ENCODE measurements around the gene LIMK2.
A peak's percentile ranks its signal among the peaks of the same experiment; 100 is the strongest.
"Not testable (repeated sequence)": the region's sequence is repeated elsewhere in the genome, so short reads cannot be mapped to it uniquely, and the experiment has no call there.

The LIMK2 gene

DNA sequence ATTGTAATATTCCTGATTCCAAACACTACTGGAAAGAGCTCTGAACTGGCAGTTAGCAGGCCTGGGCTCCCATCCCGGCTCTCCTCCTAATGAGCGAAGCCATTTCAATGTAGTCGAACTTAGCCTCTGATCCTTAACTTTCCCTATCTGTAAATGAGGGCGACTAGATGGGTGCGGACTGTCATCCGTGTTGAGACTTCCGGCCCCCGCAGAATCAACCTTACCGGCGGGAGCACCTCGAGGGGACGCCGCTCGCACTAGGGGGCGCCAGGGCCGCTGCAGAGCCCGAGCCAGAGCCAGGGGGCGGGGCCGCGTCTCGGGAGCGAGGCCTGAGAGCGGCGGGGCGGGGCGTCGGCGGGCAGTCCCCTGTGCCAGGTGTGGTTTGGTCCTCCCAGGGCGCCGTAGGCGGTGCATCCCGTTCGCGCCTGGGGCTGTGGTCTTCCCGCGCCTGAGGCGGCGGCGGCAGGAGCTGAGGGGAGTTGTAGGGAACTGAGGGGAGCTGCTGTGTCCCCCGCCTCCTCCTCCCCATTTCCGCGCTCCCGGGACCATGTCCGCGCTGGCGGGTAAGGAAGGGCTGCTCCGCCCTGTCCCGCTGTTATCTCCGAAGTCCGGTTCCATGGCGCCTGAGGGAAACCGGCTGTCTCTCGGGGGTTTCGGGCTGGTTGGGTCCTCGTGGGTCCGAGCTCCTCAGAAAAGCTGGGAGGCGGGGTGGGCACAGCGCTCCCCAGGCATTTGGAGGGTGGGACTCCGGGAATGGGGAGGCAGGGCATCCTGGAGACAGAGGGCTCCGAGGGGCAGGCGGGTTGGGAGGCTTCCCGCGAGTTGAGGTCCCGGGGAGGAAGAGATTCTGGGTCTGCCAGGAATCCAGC is at the start of gene LIMK2:
LIMK2 (plus strand) TSS at position 437 of the 869 bp plus-strand sequence; CDS start at position 548, 111 bp downstream.
- in situ Hi-C loops (cut with MboI; ENCODE audit: low pct_unique_long_range_greater_than_20kb, low sequenced_read_pairs): no loop called here

DNA sequence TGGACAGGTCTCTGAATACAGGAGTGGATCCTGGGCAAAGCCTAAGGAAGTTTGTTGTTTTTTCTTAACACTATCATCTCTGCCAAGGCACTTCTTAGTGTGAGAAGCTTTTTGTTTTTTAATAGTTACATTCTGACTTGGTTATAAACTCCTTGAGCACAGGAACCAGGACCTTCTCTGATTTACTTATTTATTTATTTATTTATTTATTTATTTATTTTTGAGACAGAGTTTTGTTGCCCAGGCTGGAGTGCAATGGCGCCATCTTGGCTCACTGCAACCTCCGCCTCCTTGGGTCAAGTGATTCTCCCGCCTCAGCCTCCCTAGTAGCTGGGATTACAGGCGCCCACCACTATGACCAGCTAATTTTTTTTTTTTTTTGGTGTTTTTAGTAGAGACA is 41.1 kb upstream of the LIMK2 start:
- no peak for DNase-seq
- in situ Hi-C loops (cut with MboI; ENCODE audit: low pct_unique_long_range_greater_than_20kb, low sequenced_read_pairs): no loop called here

More for the DNA sequence above, at the start of gene LIMK2:
- DNase-seq: peak; percentile 88

DNA sequence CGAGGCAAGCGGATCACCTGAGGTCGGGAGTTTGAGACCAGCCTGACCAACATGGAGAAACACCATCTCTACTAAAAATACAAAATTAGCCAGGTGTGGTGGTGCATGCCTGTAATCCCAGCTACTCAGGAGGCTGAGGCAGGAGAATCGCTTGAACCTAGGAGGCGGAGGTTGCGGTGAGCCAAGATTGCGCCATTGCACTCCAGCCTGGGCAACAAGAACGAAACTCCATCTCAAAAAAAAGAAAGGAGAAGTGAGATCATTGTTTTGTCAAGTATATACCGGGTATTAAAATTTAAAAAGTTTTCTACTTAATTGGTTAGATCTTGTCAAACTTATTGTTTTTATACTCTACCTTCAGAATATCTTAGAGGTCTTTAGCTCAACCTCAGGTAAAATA is 40.4 kb upstream of the LIMK2 start:
- DNase-seq; in situ Hi-C loops (cut with MboI; ENCODE audit: low pct_unique_long_range_greater_than_20kb, low sequenced_read_pairs): not testable (repeated sequence)

DNA sequence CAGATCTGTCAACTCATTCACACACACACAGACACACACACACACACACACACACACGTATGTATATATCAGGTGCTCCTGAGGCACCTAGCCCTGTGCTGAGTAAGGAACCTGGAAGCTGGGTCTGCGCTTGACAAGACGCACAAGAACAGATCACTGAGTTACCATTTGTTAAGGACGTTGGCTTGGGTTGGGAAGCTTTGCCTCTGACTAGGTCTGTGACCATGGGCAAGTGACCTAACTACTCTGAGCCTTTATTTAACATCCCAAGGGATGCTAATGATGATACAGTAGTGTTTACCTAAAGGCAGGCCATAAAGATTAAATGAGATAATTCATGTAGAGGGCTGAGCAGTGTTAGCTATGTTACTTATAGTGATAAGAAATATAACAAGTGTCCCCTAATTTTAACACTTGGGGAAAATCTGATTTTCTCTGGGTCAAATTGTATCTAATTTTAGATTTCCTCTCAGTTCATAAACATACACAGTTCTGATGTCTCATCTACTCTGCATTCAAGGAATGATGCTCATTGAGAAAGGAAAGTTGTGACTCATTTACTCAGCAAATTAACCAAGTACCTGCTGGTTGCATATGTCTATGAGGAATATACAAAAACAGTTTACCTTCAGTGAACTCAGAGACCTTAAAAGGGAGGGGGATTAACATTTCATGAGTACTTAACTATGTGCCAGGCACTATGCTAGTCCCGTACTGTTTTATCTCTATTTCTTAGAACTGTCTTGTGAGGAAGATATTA is 38.5 kb upstream of the LIMK2 start:
- DNase-seq: no peak
- in situ Hi-C loops (cut with MboI; ENCODE audit: low pct_unique_long_range_greater_than_20kb, low sequenced_read_pairs): no loop called here

DNA sequence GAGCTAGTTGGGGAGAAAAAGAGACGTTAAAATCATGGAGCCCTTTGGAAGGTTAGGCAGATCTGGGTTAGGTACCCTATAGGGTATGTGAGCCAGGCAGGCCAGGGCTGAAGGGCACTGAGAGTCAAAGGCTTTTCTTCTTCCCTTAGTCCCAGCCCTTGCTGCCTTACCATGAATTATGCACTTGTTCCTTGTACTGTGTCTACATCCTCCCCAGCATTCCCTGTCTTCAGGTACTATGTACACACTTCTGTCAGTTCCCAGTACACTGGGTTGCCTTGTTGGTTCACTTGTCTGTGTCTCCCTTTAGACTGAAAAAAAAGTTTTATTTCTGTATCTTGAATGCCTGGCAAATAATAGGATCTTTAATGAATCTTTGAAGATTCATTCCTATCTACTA is 35.2 kb upstream of the LIMK2 start:
- in situ Hi-C loops (cut with MboI; ENCODE audit: low pct_unique_long_range_greater_than_20kb, low sequenced_read_pairs): no loop called here
- DNase-seq: no peak

DNA sequence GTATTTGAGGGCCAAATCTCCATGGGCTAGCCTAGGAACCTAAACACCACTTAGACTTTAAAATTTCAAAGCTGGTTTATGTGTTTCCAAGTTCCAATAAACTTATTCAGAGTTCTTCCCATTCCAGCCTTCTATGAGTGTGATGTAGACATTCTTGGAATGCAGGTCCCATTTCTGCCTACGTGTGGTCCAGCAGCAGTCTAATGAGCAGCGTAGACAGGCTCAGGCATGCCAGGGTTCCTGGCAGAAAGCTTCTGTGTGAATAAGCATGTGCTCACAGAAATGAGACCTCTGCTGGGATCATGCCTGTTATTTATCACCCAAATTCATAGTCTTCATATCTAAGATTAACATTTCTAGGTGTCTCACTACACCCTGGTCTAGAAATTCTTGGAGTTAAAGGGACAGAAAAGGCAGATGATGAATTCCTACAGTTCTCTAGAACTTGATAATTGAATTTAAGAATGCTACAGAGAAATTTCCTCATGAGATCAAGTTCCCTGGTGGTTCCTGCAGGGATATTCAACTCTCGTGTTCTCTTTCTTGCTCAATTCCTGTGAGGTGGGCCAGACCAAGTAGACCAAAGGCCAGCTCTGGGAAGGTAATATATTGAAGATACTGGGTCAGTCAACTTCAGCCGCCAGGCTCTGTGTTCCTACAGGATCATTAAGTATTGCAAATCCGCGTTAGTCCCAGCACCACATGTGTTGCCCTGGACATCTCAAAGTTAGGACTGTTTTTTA is 34.5 kb upstream of the LIMK2 start:
- no peak for DNase-seq
- in situ Hi-C loops (cut with MboI; ENCODE audit: low pct_unique_long_range_greater_than_20kb, low sequenced_read_pairs): no loop called here

DNA sequence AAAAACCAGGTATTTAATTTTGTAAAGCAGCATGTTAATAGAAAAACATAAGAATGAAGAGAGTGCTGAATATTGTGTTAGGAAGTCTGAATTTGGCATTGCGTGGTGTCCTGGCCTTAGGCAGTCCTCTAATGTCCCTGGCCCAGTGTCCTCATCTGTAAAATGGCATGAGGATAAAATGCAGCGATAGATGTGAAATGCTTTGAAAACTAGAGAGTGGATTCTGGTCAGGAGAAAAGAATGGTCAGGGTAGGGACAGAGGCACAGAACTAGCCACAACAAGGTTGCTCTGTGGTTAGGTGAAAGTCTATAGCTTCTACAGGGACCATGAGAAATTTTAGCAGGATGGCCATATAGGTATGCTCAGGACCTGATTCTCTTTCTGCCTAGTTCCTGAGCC is 33.2 kb upstream of the LIMK2 start:
- DNase-seq: no peak
- in situ Hi-C loops (cut with MboI; ENCODE audit: low pct_unique_long_range_greater_than_20kb, low sequenced_read_pairs): no loop called here

DNA sequence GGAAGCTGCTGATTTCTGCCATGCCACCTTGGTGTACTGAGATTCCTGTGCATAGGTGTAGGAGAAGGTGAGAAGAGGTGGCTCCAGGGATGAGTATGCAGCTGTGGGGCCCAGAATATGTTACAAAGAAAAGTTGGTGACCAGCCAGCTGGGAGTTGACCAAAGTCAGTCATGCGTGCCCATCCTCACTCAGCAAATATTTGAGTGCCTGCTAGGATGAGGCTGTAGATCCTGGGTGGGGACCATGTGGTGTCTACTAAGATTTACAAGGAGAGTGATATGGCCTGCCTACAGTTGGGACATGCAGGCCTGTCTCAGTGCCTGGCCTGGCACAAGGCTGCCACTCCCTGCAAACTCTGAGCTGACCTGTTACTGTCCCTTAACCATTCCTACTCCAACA is 32.8 kb upstream of the LIMK2 start:
- no peak for DNase-seq
- in situ Hi-C loops (cut with MboI; ENCODE audit: low pct_unique_long_range_greater_than_20kb, low sequenced_read_pairs): no loop called here

DNA sequence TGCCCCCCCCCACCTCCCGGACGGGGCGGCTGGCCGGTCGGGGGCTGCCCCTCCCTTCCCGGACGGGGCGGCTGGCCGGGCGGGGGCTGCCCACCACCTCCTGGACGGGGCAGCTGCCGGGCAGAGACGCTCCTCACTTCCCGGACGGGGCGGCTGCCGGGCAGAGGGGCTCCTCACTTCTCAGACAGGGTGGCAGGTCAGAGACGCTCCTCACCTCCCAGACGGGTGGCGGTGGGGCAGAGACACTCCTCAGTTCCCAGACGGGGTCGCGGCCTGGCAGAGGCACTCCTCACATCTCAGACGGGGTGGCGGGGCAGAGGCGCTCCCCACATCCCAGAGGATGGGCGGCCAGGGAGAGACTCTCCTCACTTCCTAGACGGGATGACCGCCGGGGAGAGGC is 28.1 kb upstream of the LIMK2 start:
- in situ Hi-C loops (cut with MboI; ENCODE audit: low pct_unique_long_range_greater_than_20kb, low sequenced_read_pairs): no loop called here
- DNase-seq: no peak

DNA sequence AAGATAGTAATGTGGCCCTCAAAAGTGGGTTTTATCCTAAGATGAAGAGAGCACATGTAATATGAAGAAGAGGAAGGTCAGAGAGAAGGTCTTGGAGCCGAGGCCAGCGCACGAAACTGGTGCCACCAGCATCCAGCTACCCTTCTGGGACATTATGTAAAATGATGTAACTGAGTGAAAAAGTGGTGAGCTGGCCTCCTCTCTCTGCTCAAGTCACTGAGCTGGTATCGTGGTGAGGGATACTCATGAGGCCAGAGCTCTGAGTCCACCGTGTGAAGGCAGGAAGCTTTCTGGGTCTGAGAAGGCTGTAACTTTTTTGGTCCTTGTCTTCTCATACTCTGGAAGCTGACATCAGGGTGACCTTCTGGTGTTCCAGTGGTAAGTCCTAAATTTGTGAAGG is 27.0 kb upstream of the LIMK2 start:
- in situ Hi-C loops (cut with MboI; ENCODE audit: low pct_unique_long_range_greater_than_20kb, low sequenced_read_pairs): no loop called here
- DNase-seq: no peak

DNA sequence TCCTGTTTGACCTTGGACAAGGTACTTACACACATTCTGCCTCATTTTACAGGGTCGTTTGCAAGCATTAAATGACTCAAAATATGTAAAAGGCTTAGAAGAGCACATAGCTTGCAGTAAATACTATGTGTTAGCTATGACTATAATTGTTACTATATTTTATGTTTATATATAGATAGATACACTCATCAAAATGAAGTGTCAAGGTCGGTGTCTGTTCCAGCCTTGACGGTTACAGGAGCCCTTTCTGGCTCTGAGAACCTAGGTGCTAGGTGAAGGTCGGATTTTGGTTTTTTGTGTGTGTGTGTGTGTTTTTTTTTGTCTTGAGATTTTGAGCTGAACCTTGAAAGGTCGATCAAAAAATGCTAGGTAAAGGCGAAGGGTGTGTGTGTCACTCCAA is 24.5 kb upstream of the LIMK2 start:
- in situ Hi-C loops (cut with MboI; ENCODE audit: low pct_unique_long_range_greater_than_20kb, low sequenced_read_pairs): no loop called here
- no peak for DNase-seq

DNA sequence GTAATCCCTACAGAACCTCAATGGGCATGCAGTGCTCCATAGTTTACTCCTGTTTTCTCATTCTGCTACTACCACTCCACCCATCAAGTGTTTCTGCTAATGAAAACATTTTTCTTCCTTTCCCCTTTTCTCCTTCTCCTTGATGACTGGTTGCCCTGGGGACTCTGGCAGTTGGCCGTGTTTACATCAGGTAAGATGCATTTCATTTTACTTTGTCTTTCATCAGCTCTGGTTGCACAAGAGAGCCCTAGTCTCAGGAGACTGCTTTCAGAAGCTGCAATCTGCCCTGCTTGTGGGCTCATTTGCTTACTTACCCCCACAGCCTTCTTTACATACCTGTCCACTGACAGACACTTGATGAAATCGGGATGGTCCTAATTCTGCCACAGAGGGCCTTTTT is 19.6 kb upstream of the LIMK2 start:
- in situ Hi-C loops (cut with MboI; ENCODE audit: low pct_unique_long_range_greater_than_20kb, low sequenced_read_pairs): no loop called here
- DNase-seq: no peak

DNA sequence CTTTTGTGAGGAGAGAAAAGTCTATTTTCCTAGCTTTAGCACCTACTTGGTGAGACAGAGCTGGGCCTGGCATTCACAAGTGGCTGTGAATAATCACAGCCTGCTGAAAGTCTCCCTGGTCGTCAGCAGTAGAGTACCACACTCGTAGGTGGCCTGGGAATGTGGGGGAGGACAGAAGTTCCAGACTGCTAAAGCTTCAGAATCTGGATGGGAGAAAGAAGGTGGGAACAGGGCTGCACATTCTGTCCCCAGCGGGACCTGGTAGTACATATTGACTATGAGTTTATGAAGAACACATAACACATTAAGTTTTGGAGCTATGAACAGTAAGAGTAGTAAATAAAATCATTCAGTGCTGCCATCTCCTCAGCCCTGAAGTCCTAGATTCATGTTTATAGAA is 19.0 kb upstream of the LIMK2 start:
- in situ Hi-C loops (cut with MboI; ENCODE audit: low pct_unique_long_range_greater_than_20kb, low sequenced_read_pairs): no loop called here
- no peak for DNase-seq

DNA sequence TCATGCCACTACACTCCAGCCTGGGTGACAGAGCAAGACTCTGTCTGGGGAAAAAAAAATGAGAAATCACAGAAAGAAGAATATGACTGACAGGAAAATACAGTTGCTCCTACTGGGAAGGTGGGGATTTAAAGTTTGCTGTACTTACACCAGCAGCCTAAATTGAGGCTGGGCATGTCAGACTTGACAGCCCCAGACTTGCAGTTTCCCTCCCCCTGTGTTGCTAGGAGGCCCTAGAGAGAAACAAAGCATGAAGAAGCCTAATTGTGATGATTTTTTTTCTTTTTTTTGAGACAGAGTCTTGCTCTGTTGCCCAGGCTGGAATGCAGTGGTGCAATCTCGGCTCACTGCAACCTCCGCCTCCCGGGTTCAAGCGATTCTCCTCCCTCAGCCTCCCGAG is 17.4 kb upstream of the LIMK2 start:
- DNase-seq; in situ Hi-C loops (cut with MboI; ENCODE audit: low pct_unique_long_range_greater_than_20kb, low sequenced_read_pairs): not testable (repeated sequence)

DNA sequence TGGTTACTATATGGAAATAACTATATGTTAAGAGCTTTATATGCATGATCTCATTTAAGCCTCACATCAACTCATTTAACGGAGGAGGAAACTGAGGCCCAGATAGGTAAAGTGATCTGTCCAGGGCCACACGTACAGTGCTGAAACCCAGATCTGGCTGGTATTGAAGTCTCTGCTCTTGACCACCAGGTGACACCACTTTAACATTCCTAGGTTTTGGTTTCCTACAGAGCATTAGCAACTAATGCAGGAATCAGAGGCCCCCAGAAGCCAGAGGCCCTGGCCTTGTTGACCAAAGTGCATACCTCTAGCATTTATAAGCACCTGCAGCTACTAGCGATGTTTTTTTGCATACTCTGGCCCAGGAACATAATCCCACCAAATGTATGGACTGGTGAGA is 12.9 kb upstream of the LIMK2 start:
- in situ Hi-C loops (cut with MboI; ENCODE audit: low pct_unique_long_range_greater_than_20kb, low sequenced_read_pairs): no loop called here
- no peak for DNase-seq

DNA sequence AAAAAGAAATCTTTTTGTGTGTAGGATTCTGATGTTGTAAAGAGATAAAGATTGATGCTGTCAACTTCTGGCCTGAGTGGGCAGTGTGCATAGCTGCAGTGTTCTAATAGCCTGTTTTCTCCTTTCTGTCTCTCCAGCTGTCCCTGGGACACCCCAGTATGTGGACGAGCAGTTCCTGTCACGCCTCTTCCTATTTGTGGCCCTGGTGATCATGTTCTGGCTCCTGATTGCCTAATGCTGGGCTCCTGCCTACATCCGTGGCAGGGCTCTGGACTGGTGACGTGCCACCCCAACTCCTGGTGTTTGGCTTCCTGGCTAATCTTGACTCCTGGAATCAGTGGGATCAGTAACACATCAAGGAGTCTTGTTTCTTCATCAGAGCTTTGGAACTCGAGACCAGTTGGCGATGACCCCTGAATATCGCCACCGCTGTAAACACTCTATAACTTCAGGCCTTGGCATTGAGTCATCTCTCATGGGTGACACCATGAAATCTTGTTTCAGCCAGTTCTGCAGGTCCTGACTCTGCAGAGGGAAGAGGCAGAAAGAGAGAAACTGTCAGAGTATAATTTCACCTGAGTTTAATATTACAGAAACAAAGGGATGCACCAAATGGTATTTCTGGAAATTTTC is 7.6 kb upstream of the LIMK2 start:
- DNase-seq; in situ Hi-C loops (cut with MboI; ENCODE audit: low pct_unique_long_range_greater_than_20kb, low sequenced_read_pairs): not testable (repeated sequence)

DNA sequence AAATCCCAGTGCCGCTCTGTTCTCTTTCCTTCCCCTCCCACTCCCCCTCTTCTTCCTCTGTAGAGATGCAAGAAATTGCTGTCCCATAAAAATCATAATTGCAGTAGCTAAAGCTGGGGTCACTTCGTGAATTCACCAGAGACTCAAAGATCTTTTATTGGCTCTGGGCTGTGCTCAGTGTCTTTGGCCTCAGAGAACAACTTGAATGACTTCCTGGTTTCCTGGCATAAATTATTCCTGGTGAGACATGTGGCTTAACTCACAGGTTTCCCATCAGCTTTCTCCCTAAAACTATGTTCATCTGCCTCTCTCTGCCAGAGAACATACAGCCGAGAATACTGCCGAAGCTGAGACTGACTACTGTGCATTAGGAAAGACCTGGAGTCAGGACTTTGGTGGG is 7.0 kb upstream of the LIMK2 start:
- in situ Hi-C loops (cut with MboI; ENCODE audit: low pct_unique_long_range_greater_than_20kb, low sequenced_read_pairs); DNase-seq: not testable (repeated sequence)

DNA sequence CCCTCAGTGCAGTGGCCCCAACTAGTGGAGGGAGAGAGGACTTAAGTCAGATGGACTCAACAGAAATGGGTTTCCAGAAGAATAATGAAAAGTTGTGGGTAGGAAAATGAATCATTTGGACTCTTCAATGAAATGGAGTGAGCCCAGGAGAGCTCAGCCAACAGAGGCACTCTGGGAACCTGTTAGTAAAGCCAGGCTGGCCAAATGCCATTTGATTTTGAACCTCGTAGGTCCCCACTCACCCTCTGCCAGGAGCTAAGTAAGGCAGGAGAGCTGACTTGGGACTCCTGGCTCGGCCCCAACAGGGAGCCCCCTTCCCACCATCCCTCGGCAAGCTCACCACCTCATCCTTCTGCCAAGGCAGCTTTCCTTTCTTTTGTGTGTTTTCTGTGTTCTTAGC is 5.6 kb upstream of the LIMK2 start:
- in situ Hi-C loops (cut with MboI; ENCODE audit: low pct_unique_long_range_greater_than_20kb, low sequenced_read_pairs); DNase-seq: not testable (repeated sequence)

DNA sequence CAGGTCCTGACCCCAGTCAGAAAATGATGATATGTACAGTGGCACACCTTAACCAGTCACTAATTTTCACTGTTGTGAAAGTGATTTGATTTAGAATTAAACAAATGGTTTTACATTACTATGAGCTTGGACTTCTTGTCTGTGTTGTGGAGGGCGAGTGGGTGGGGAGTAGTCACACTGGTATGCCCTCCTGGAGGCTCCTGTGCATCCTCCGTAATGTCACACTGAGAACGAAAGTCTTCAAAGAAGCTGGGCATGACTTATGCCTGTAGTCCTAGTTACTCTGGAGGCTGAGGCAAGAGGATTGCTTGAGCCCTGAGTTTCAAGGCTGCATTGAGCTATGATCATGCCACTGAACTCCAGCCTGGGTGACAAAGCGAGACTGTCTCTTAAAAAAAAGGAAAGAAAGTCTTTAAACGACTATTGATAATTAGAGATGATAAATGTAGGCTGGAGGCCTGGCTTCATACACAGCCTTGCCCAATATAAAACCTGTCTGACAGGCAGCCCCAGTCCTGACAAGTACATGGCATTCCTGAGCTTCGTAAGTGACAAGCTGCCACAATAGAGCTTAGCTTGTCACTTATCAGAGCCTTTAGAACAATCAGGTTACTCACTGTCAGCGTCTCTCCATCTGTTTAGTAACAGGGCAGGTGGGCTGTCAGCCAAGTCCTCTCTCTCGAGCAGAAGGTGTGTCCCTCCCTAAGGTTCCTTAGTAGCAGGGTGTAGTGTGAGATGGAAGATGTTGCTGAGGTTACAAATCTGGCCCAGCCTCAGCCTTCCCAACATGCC is 5.0 kb upstream of the LIMK2 start:
- in situ Hi-C loops (cut with MboI; ENCODE audit: low pct_unique_long_range_greater_than_20kb, low sequenced_read_pairs): no loop called here
- DNase-seq: no peak

All from KBM-7 (cell line).